ENCODE results near the gene LHFPL3.
A peak's percentile ranks its signal among the peaks of the same experiment; 100 is the strongest.

The LHFPL3 gene

DNA sequence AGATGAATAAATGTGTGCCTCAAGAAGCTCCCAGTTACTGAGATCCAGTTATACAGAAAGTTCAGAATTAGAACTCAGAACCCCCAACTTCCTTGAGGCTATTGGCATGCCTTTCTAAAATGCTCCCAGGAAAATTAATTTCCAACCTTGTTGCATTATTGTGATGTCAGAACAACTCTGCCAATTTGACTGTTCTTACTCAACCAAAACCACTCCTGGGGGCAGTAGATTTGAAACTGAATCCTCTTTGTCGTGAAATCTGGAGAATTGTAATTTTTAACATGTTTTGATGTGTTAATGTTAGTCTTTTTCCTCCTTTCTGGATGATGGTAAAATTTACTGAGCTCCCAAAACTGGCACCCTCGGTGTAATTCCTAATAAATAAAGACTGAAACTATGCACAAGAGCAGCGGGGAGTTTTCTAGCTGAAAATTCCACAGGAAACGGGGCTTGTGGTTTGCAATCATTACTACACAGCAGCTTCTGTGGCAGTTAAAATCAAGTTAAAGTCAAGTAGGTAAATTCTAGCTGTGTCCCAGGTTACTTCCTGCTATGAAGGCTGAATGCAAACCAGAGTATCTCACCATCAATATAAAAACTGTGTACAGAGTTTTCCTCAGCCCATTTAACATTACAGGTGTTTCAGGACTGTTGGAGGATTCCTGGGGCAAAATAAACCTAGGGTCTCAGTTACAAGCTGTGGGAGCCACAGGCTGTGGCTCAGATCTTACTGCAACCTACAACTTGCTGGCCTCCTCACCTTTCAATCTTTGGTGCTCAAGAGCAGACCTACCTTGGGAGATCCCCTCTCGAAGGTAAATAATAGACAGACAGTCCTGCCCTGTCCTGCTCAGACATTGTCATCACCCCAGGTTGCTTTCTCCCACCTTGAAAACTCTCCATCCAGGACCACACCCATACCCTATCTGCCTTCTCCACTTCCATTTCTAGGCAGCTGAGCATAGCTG lies 529.3 kb downstream of the LHFPL3 start:
- no peak for DNase-seq

DNA sequence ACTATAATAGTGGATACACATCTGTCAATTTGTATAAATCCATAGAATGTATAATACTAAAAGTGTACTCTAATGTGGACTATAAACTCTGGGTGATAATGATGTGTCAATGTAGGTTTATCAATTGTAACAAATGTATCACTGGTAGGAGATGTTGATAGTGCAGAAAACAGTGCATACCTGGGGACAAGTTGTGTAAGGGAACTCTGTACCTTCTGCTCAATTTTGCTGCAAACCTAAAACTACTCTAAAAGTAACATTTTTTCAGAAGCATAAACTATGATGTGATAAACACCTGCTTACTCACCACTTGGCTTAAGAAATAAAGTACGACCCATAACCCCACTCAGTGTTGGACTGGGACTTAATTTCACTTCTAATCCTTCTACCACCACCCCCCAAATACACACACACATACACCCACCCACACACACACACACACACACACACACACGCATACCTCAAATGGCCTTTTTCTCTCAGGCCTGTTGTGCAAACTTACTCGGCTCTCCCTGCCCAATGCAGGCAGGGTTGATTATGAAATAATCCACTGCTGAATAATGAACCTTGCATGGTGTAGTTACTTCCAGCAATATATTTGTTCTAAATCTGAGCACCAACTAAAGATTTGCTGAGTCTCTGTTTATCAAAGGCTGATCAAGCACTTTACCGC lies 531.5 kb downstream of the LHFPL3 start:
- DNase-seq: no peak

DNA sequence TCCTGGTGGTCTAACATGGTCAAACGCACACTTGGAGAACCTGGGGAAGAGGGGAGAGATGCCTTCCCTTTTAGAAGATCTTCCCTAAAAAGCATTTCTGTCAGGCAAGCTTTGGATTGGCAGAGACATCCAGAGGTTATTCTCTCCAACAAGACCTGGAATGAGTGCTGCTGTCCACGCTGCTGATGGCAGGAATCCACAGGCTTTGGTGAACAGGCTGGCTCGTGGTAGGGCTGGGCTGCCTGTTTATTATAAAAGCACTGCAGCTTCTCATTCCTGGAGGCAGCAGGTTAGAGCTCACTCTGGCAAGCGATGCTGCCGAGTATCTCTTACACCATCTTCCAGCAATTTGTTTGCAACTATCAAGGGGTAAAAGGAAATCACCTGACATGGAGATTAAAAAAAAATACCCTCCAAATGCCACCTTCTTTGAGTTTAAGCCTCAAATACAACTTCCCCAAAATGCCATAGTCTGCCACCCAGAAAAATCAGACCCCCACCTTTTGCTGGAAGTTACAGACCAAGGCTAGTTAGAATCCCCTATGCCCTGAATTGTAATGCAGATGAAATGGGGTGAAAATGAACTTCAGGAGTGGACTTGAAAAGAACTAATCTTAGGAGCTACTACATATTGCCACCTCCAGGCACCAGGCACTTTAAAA lies 533.5 kb downstream of the LHFPL3 start:
- DNase-seq: no peak

DNA sequence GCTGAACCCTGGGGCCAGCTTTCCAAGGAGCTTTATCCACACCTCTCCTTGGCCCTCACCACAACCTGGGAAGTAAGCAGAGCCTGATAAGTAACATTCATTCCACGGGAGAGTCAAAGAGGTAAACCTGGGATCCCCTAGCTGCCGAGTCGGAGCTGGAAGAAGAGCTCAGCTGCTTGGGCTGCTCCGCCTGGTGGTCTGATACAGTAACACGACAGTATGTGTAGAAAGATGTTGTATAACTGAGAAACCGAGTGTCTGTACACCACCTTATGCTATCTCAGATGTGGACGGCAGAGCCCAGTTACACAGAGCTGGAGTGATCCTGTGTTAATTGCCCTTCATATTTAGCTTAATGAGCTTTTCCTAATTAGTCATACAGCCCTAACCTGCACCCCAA lies 534.3 kb downstream of the LHFPL3 start:
- peak in 1 of 2 experiments; percentile 22 for DNase-seq

DNA sequence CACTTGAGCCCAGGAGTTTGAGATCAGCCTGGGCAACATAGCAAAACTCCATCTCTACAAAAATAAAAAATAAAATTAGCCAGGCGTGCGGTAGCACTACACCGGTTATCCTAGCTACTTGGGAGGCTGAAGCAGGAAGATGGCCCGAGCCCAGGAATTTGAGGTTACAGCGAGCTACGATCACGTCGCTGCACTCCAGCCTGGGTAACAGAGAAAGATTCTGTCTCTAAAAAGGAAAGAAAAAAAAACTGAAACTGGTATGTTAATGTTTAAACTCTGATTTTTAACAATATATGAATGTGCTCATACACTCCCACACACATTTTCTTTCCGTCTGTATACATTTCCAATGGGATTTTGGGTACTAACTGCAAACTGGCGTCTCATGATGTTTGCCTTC lies 545.0 kb downstream of the LHFPL3 start:
- no peak for DNase-seq

DNA sequence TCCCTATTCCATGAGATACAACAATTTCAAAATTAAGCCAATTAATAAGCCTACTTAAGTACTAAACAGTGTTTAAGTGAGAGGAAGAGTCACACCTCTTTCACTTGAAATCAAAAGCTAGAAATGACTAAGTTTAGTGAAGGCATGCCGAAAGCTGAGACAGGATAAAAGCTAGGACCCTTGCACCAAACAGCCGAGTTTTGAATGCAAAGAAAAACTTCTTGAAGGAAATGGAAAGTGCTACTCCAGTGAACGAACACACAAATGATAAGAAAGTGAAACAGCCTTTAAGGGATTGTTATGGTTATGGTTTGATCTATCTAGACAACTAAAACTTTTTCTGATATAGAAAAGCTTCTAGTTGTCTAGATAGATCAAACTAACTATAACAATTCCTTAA lies 550.2 kb downstream of the LHFPL3 start:
- no peak for DNase-seq

DNA sequence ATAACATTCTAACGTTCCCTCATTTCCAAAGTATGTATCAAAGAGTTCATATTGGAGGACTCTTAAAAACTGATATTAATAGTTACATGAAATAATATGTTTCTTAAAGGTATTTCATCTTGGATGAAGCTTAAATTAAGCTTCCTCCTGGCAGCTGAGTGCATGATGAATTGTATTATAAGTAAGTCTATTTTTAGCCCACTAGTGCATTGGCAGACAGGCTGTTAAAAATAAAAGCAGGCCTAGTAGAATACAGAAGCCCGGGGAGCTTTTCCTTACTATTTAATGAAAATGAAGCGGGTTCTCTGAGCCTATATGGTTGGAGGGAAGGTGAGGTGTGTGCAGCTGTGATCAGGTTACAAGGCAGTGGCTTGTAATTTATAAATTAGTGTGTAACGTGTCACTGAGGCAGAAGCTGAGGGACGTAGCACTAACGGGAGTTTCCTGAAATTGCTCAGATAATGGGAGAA lies 554.9 kb downstream of the LHFPL3 start:
- no peak for DNase-seq

DNA sequence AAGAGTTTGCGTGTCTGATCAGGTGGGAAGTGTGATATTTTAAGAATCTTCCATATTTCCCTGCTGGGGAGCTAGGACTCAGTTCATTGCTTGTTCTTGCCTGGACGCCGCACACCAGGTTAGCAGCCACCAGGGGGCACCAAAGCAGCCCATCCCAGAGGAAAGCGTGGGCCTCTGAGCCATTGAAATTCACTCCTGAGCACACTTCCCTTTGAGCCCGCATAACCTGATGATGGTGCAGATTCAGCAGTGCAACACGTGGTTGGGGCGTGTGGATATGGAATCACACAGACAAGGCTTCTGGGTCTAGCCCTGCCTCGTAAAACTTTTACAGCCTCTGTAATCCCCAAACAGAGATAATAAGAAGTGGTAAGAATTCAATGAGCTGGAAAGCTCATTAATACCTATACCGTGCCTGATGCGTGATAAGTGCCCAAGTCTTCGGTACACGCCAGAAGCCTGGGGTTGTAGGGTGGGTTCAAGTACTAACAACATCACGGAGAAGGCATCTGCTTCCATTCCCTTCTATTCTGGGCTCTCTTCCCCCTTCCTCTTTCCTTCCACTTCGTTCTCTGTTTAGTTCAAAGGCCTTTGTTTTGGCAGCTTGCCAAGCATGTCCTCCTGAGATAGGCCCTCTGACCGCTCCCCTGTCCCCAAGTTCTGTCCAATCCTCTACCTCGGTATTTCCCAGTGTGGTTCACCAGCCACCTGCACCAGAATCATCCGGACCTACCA lies 555.5 kb downstream of the LHFPL3 start:
- DNase-seq: peak in 1 of 2 experiments; percentile 58

DNA sequence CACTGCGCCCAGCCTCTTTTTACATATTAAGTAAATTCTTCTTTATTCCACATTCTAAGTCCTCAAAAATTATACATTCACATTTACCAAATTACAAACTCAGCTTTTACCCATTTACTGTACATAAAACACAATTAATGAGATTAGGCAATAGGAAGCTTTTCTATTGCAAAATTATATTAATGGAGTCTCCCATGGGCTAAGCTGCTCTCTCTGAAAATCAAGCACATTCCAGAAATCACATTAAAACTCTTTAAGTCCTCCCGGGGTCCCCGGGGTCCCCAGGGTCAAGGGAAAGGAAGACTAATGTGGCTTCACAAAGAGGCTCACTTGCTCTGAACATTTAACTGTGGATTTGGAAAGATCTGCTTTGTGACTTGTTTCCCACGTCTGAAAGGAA lies 558.2 kb downstream of the LHFPL3 start:
- DNase-seq: no peak

DNA sequence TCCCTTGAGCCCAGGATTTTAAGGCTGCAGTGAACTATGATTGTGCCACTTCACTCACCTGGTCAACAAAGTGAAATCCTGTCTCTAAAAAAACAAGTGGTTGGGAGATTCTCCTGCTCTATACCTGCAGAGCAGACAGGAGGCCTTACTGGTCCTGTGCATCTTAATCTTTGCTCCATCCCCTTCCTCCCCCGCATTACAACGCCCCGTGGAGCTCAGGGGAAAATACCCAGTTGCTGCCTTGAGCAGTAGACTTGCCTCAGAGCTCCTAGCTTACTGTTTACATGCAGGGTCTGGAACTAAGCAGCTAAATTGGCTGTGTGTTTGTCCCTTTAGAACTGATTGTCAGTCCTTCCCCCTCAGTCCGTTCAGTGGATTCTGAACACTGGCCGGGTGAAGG lies 561.8 kb downstream of the LHFPL3 start:
- DNase-seq: no peak

DNA sequence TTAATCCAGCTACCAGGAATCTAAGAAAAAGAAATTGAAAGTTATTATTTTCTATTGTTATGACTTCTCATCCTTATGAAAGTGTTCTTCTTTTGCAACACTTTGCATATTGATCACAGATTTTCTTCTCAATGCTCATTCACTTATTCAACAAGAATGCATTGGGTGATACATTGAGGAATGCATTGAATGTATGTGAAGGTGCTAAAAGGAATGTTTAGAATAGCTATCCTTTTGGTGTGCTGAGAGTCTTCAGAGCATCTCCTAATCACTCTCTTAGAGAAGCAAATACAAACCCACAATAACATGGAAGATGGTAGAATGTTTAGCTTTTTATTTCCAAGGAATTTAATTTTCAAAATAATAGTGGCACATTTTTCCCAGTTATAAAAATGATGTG lies 563.5 kb downstream of the LHFPL3 start:
- DNase-seq: no peak

DNA sequence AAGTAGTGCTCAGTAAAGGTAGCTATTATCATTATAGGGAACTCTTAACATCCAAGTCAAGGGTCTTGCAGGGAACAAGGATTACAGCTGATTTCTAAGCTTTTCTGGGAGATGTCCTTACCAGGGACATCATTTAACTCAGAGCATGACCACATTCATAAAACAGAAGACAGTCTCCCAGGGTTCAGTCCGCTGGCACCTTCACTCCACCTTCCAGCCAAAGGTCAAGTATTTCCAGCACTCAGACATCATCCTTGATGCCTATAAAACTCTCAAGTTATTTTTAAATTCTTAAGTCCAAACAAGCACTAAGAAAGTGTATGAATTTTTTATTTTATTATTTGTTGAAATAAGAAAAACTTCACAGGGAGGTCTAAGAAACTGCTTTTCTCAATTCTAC lies 565.9 kb downstream of the LHFPL3 start:
- DNase-seq: no peak

DNA sequence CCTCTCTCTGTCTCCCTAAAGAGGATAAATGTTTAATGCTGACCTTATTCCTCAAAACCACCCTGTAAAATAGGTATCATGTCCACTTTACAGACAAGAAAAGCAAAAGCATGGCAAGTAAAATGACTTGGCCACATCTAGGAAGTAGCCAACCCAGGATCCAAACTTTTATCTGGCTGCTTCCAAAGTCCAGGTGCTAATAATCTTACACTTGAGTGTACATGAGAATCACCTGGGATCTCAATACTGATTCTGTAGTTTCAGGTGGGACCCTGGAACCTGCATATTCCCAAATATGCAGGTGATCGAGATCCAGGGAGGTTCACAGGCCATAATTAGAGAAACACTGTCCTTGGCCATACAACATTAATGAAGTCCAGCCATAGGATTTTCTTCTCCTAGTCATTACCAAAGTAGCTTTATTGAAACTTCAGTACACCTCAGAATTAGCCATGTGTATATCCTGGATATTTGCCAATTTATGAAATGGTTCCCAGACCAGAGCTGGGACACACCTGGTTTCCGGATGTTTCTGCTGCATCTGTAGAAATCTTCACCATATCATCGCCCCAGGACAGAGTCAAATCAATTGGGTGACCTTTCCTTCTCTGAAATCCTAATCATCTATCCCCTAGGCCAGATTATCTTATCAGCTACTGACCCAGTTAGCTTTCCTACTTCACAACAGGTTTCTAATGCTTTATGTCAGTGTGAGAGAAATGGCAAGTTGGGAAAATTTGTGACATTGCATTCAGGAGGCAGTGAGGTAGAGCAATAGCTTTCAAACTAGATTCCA lies 566.5 kb downstream of the LHFPL3 start:
- no peak for DNase-seq

DNA sequence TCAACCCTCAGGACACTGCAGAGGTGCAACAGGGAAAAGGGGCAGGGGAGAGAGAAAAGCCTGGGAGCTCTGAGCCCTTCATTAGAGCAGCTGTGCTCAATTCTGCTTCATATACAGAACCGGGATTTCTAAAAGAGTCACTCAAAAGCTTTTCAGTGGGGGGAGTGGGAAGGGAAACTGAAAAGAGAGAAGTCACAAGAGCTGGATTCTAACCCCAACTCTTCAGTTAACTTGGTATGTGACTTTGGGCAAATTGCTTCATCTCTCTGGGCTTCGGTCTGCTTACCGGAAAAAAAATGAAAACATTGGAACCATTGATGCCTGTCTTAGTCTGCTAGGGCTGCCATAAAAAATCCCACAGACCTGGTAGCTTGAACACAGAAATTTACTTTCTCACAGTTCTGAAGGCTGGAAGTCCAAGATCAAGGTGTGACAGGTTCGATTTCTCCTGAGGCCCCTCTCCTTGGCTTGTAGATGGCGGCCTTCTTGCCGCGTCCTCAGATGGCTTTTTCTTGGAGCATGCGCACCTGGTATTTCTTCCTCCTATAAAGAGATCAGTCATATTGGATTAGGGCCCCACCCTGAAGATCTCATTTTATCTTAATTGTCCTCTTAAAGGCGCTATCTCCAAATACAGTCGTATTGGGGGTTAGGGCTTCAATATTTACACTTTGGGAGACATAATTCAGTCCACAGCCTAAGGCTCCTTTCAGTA lies 567.3 kb downstream of the LHFPL3 start:
- DNase-seq: no peak

DNA sequence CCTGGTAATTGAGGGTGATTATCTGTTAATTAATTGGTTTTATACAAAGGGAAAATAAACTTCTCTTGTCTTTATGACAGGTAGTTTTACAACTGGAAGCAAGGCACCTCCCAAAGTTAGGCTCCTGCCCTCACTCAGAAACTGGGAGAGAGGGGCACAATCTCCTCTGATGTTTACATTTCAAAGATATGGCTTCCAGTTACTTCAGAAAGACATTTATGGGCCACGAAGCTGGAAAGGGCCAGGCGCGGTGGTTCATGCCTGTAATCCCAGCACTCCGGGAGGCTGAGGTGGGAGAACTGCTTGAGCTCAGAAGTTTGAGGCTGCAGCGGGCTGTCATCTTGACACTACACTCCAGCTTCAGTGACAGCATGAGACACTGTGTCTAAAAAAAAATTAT lies 570.0 kb downstream of the LHFPL3 start:
- DNase-seq: no peak

DNA sequence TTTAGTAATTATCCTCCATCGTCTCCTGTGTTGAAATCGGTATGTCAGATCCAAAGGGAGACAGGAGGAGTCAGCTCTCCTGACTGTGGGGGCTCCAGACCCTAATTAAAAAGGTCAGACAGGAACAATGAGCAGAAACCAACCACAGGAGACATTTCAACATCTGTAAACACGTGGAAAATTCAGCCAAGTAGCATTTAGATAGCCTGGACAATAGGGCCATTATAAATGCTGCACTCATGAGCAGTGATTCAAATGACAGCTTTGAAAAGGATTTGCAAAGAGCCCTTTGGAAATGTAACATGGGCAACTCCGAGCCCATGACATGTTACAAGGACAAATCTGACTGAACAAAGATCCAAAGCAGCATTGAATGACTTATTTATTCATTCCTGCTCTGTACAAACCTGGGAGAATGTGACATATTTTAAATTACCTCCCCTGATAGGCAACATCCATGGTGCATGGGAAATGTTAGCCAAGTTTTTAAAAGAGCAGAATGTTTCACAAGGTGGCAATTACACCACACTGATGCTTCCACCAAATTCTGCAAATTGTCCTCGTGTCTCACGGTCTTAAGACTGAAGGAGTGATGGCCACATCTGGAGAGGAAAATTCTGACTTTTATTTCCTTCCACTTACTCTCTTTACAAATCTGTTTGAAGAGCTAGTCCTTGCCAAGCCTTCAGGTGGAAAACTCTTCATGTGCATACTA lies 572.3 kb downstream of the LHFPL3 start:
- DNase-seq: no peak

DNA sequence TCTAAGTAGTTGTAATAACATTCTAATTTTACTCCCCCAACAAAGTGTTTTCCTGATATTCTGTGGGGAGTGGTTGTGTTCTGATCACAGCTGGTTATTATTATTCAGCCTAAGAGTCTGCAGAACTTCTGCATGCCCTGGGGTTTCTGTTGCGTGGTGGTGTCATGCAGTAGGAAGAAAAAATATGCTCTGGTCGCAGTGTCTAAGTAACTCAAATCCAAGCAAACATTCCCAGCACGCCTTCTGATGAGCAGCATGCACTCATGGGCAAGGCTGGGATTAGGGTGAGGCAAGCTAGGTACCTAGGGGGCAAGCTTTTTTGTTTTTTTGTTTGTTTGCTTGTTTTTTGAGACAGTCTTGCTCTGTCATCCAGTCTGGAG lies 572.8 kb downstream of the LHFPL3 start:
- DNase-seq: no peak

DNA sequence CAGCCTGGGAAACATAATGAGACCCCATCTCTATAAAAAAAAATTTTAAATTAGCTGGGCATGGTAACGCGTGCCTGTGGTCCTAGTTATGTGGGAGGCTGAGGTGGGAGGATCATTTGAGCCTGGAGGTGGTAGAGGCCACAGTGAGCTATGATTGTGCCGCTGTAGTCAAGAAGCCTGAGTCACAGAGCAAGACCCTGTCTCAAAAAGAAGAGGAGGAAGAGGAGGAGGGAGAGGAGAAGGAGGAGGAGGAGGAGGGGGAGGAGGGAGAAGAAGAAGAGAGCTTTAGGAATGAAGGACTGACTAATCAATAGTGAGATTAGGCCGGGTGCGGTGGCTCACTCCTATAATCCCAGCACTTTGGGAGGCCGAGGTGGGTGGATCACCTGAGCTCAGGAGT lies 573.8 kb downstream of the LHFPL3 start:
- DNase-seq: no peak

DNA sequence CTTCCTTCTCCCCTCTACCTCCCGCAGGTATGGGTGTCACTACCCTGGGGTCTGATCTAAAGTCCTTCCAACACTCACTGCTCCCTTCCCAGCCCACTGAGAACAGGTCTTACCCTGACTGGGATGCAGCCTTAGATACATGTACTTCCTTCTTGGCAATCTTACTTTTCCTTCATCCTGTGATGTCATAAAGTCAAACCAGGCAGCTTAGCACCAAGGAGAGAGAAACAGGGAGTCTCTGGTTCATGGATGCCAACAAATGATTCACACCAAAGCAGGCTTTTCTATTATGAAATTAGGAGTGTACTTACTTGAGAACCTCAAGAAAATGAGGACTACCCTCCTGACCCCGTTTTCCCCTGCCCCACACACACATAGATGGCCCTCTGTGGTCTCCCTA lies 574.6 kb downstream of the LHFPL3 start:
- no peak for DNase-seq

DNA sequence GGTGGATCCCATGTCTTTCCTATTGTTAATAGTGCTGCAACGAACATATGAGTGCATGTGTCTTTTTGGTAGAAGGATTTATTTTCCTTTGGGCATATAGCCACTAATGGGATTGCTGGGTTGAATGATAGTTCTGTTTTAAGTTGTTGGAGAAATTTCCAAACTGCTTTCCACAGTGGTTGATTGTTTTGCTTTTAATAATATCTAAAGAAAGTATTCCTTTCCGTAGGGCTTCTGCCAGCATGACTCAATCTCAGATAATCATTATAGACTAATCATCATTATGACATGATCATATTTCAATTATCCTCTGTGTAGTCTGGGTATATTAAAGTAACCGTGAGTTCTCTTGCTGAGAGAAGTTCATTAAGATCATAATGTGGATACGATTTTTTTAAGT lies 575.4 kb downstream of the LHFPL3 start:
- DNase-seq: no peak

DNA sequence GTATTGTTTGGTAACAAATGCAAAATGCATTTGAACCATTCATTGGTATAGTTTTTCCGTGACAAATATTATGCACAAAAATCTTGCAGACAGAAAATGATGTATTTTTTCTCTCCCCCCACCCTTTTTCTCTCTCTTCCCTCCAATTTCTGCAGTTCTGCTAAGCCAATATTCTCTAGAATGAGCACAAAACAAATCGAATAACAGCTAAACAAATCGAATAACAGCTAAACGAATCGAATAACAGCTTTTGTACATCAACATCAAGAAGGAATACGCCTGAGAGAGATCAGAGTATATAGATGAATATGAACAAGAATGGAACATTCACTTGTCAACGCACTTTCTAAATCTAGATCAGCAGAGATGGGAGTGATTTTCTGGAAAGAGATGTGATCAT lies 577.6 kb downstream of the LHFPL3 start:
- no peak for DNase-seq
